GM12878 (cell line): Measurements from ENCODE around the gene ZDHHC14. TPM values are rescaled to one million over a fixed set of nuclear protein-coding genes. Genes with fewer than 3 reads are reported as not detected.

Source experiments
- ATAC-seq: fragments of 200-7000 bp; cut with Tn5 transposase; 3 replicates; pipeline ENCODE4 v1.9.1; 2020; ENCODE audit warnings: mild to moderate bottlenecking, moderate library complexity
- BruUV-seq: library from RNA; stranded (reverse); fragments of 400-500 nt; replicated peaks from 2 replicates; lab custom pipeline; 2021; lab: Mats Ljungman, UMichigan
- CTCF ChIA-PET: fragments of 300-600 bp; sonication (Branson Sonifier 250); formaldehyde crosslinking; extraction: SDS; loops from one replicate; lab custom pipeline; 2021; ENCODE audit warnings: inconsistent platforms; lab: Yijun Ruan, JAX
- POLR2A ChIA-PET: fragments of 350-600 bp; formaldehyde crosslinking; extraction: SDS; loops from one replicate; lab custom pipeline; 2021; ENCODE audit warnings: inconsistent platforms; lab: Charles Lee
- RAD21 ChIA-PET: fragments of 300-600 bp; sonication (Branson Sonifier 250); formaldehyde crosslinking; loops from one replicate; lab custom pipeline; 2023; ENCODE audit warnings: antibody characterized with exemption; ENCODE audit not compliant: unreplicated experiment; lab: Charles Lee
- SMC1A ChIA-PET: fragments of 300-600 bp; sonication (Branson Sonifier 250); formaldehyde crosslinking; loops from one replicate; lab custom pipeline; 2023; ENCODE audit not compliant: unreplicated experiment, uncharacterized antibody; lab: Charles Lee
- DNase-seq: peaks from one replicate; pipeline ENCODE4 v3.0.0-alpha.2; 2011; ENCODE audit warnings: low read depth, low spot score
- FAIRE-seq: peaks from 3 replicates; lab custom pipeline; 2011; peaks lifted over from hg19 to GRCh38; lab: Jason Lieb, UNC
- H2AFZ ChIP-seq: 2 replicates; pipeline ENCODE4 v1.6.0; 2011; ENCODE audit warnings: low read depth, low read length, control low read depth; ENCODE audit not compliant: control insufficient read depth
- H3K27ac ChIP-seq: 2 replicates; pipeline ENCODE4 v1.5.1; 2011; ENCODE audit warnings: control low read depth; ENCODE audit not compliant: control insufficient read depth, insufficient read depth
- H3K27me3 ChIP-seq, 2 experiments: replicated peaks in 1 of 2; 2 replicates each; pipeline versions ENCODE4 v1.6.0 to v1.6.1; 2011; ENCODE audit warnings: low read length in 1 of 2; ENCODE audit not compliant: control insufficient read depth in 2 of 2, insufficient read depth in 2 of 2
- H3K36me3 ChIP-seq, 2 experiments: 2 replicates each; pipeline ENCODE4 v1.5.1; 2011; ENCODE audit warnings: low read length in 1 of 2; ENCODE audit not compliant: control insufficient read depth in 2 of 2, insufficient read depth in 2 of 2
- H3K4me1 ChIP-seq: 2 replicates; pipeline ENCODE4 v1.6.1; 2011; ENCODE audit warnings: mild to moderate bottlenecking, low read length, moderate library complexity, mixed read lengths; ENCODE audit not compliant: control insufficient read depth, insufficient read depth
- H3K4me2 ChIP-seq: 2 replicates; pipeline ENCODE4 v1.6.0; 2011; ENCODE audit warnings: control low read depth; ENCODE audit not compliant: control insufficient read depth, insufficient read depth
- H3K4me3 ChIP-seq: fragments of 200-600 bp; sonication (generic); 2 replicates; pipeline ENCODE4 v1.5.1; 2016
- H3K79me2 ChIP-seq: 2 replicates; pipeline ENCODE4 v1.6.0; 2011; ENCODE audit warnings: low read length; ENCODE audit not compliant: control insufficient read depth, insufficient read depth
- H3K9ac ChIP-seq: 2 replicates; pipeline ENCODE4 v1.8.0; 2011; ENCODE audit warnings: low read length, control low read depth, mixed read lengths; ENCODE audit not compliant: control insufficient read depth, insufficient read depth
- H3K9me3 ChIP-seq: replicated peaks from 3 replicates; pipeline ENCODE4 v1.5.1; 2011; ENCODE audit warnings: mild to moderate bottlenecking, low read length; ENCODE audit not compliant: control insufficient read depth, insufficient read depth
- H4K20me1 ChIP-seq: 2 replicates; pipeline ENCODE4 v1.6.0; 2011; ENCODE audit not compliant: control insufficient read depth, insufficient read depth
- ASH2L ChIP-seq: fragments of 300-600, 200-600 bp; sonication (generic); IDR thresholded peaks from 2 replicates; pipeline ENCODE4 v1.6.1; 2017; ENCODE audit warnings: low read depth, mild to moderate bottlenecking, borderline replicate concordance
- CBX5 ChIP-seq: sonication (generic); IDR thresholded peaks from 2 replicates; pipeline ENCODE4 v1.6.1; 2016; ENCODE audit warnings: low read depth, moderate library complexity, mild to moderate bottlenecking, inconsistent platforms
- NFYB ChIP-seq: IDR thresholded peaks from 2 replicates; pipeline ENCODE4 v1.6.1; 2011; ENCODE audit warnings: low read depth, mild to moderate bottlenecking, low read length, improper control_type of control experiment, moderate library complexity; ENCODE audit not compliant: insufficient read depth
- ZNF274 ChIP-seq: IDR thresholded peaks from one replicate; pipeline ENCODE4 v1.8.0; 2011; ENCODE audit not compliant: insufficient read length, insufficient read depth
- WGBS: methylation state at CpG from one replicate; pipeline ENCODE4 v1.1.6; 2016; ENCODE audit warnings: low lambda C conversion rate; ENCODE audit not compliant: insufficient replicate concordance, insufficient coverage; ENCODE audit errors: missing lambda C conversion rate; 5-methylcytosine and 5-hydroxymethylcytosine counted together
- in situ Hi-C: fragments of 300-500 bp; cut with MboI; formaldehyde crosslinking; loops from 9 replicates; pipeline ENCODE4 v1.14.3; 2018; ENCODE audit warnings: mixed read lengths
- intact Hi-C: fragments of 100-400 bp; cut with micrococcal nuclease; formaldehyde crosslinking; loops from one replicate; pipeline ENCODE4 v1.14.2; 2022; ENCODE audit not compliant: unreplicated experiment
- polyA plus RNA-seq, 11 experiments: library from polyadenylated mRNA; depleted of rRNA in 4 of 11; unstranded in 6 of 11; stranded (reverse) in 5 of 11; fragments of >200 nt; fragmentation: Nextera tagmentation in 4 of 11; fragmentation: Illumina TruSeq in 1 of 11; extraction: Ambion mirVana in 4 of 11; extraction: Trizol in 1 of 11; gene quantifications; 1 replicate in 1 of 11; 2 replicates in 10 of 11; pipeline versions ENCODE4 v1.2.1 to v1.2.3, GENCODE V29; 2011 to 2016; ENCODE audit warnings: inconsistent platforms in 2 of 11, missing spikeins in 2 of 11, low read depth in 1 of 11
- total RNA-seq, 4 experiments: library from RNA; depleted of rRNA in 3 of 4; stranded (reverse); fragments of >200 nt in 3 of 4; fragmentation: Illumina TruSeq in 1 of 4; extraction: Trizol in 1 of 4; gene quantifications; 2 replicates each; pipeline versions ENCODE4 v1.2.1 to v1.2.3, GENCODE V29; 2013 to 2021
- TF ChIP-seq, protein P1 (sequence below): fragments of 450-650 bp; formaldehyde crosslinking; IDR thresholded peaks from 2 replicates; pipeline ENCODE4 v1.4.0; 2022; ENCODE audit warnings: mild to moderate bottlenecking, moderate library complexity
- TF ChIP-seq, protein P2 (sequence below): fragments of 450-650 bp; IDR thresholded peaks from 2 replicates; pipeline ENCODE4 v1.6.1; 2018; ENCODE audit warnings: mild to moderate bottlenecking, low read depth, moderate library complexity; ENCODE audit not compliant: partially characterized antibody
- TF ChIP-seq, protein P3 (sequence below): IDR thresholded peaks from 2 replicates; pipeline ENCODE4 v1.6.1; 2012; ENCODE audit warnings: improper control_type of control experiment, low read depth, low read length; ENCODE audit not compliant: insufficient replicate concordance
- TF ChIP-seq, protein P4 (sequence below): IDR thresholded peaks from 2 replicates; pipeline ENCODE4 v1.6.1; 2012; ENCODE audit warnings: low read depth, low read length, improper control_type of control experiment
- TF ChIP-seq, protein P5 (sequence below): fragments of 450-650 bp; IDR thresholded peaks from 2 replicates; pipeline ENCODE4 v1.6.1; 2017; ENCODE audit warnings: low read depth, mild to moderate bottlenecking, moderate library complexity

The ZDHHC14 gene
- total and polyA plus RNA-seq, 10 of the 15 experiments (the other 5 are each of a cell fraction or from before 2014, with no cell fraction given), result 0.15 to 16.0 (median 0.76) TPM; not detected in 1

DNA sequence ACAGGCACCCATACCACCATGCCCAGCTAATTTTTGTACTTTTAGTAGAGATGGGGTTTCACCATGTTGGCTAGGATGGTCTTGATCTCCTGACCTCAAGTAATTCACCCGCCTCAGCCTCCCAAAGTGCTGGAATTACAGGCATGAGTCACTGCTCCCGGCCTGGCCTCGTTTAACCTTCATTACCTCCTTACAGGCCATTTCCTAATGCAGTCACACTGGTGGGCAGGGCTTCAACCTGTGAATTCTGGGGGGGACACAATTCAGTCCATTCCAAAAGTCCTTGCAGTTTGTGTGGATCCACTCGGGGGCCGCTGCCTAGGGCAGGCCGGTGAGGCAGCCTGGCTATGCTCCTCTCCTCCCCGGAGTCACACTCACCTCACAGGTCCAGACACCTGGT lies 329.6 kb downstream of the ZDHHC14 start:
- no peak overlapping the region for H2AFZ ChIP-seq
- TF ChIP-seq CBX5, result no peak
- TF ChIP-seq, protein P1, sequence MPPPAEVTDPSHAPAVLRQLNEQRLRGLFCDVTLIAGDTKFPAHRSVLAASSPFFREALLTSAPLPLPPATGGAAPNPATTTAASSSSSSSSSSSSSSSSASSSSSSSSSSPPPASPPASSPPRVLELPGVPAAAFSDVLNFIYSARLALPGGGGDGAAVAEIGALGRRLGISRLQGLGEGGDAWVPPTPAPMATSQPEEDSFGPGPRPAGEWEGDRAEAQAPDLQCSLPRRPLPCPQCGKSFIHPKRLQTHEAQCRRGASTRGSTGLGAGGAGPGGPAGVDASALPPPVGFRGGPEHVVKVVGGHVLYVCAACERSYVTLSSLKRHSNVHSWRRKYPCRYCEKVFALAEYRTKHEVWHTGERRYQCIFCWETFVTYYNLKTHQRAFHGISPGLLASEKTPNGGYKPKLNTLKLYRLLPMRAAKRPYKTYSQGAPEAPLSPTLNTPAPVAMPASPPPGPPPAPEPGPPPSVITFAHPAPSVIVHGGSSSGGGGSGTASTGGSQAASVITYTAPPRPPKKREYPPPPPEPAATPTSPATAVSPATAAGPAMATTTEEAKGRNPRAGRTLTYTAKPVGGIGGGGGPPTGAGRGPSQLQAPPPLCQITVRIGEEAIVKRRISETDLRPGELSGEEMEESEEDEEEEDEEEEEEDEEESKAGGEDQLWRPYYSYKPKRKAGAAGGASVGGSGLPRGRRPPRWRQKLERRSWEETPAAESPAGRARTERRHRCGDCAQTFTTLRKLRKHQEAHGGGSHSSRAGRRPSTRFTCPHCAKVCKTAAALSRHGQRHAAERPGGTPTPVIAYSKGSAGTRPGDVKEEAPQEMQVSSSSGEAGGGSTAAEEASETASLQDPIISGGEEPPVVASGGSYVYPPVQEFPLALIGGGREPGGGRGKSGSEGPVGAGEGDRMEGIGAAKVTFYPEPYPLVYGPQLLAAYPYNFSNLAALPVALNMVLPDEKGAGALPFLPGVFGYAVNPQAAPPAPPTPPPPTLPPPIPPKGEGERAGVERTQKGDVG, result no peak
- TF ChIP-seq, protein P2, sequence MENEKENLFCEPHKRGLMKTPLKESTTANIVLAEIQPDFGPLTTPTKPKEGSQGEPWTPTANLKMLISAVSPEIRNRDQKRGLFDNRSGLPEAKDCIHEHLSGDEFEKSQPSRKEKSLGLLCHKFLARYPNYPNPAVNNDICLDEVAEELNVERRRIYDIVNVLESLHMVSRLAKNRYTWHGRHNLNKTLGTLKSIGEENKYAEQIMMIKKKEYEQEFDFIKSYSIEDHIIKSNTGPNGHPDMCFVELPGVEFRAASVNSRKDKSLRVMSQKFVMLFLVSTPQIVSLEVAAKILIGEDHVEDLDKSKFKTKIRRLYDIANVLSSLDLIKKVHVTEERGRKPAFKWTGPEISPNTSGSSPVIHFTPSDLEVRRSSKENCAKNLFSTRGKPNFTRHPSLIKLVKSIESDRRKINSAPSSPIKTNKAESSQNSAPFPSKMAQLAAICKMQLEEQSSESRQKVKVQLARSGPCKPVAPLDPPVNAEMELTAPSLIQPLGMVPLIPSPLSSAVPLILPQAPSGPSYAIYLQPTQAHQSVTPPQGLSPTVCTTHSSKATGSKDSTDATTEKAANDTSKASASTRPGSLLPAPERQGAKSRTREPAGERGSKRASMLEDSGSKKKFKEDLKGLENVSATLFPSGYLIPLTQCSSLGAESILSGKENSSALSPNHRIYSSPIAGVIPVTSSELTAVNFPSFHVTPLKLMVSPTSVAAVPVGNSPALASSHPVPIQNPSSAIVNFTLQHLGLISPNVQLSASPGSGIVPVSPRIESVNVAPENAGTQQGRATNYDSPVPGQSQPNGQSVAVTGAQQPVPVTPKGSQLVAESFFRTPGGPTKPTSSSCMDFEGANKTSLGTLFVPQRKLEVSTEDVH, result no peak
- no peak for TF ChIP-seq NFYB
- no peak for TF ChIP-seq ASH2L
- TF ChIP-seq, protein P3, sequence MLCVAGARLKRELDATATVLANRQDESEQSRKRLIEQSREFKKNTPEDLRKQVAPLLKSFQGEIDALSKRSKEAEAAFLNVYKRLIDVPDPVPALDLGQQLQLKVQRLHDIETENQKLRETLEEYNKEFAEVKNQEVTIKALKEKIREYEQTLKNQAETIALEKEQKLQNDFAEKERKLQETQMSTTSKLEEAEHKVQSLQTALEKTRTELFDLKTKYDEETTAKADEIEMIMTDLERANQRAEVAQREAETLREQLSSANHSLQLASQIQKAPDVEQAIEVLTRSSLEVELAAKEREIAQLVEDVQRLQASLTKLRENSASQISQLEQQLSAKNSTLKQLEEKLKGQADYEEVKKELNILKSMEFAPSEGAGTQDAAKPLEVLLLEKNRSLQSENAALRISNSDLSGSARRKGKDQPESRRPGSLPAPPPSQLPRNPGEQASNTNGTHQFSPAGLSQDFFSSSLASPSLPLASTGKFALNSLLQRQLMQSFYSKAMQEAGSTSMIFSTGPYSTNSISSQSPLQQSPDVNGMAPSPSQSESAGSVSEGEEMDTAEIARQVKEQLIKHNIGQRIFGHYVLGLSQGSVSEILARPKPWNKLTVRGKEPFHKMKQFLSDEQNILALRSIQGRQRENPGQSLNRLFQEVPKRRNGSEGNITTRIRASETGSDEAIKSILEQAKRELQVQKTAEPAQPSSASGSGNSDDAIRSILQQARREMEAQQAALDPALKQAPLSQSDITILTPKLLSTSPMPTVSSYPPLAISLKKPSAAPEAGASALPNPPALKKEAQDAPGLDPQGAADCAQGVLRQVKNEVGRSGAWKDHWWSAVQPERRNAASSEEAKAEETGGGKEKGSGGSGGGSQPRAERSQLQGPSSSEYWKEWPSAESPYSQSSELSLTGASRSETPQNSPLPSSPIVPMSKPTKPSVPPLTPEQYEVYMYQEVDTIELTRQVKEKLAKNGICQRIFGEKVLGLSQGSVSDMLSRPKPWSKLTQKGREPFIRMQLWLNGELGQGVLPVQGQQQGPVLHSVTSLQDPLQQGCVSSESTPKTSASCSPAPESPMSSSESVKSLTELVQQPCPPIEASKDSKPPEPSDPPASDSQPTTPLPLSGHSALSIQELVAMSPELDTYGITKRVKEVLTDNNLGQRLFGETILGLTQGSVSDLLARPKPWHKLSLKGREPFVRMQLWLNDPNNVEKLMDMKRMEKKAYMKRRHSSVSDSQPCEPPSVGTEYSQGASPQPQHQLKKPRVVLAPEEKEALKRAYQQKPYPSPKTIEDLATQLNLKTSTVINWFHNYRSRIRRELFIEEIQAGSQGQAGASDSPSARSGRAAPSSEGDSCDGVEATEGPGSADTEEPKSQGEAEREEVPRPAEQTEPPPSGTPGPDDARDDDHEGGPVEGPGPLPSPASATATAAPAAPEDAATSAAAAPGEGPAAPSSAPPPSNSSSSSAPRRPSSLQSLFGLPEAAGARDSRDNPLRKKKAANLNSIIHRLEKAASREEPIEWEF, result no peak
- TF ChIP-seq, protein P4, sequence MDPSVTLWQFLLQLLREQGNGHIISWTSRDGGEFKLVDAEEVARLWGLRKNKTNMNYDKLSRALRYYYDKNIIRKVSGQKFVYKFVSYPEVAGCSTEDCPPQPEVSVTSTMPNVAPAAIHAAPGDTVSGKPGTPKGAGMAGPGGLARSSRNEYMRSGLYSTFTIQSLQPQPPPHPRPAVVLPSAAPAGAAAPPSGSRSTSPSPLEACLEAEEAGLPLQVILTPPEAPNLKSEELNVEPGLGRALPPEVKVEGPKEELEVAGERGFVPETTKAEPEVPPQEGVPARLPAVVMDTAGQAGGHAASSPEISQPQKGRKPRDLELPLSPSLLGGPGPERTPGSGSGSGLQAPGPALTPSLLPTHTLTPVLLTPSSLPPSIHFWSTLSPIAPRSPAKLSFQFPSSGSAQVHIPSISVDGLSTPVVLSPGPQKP, result no peak
- TF ChIP-seq, protein P5, sequence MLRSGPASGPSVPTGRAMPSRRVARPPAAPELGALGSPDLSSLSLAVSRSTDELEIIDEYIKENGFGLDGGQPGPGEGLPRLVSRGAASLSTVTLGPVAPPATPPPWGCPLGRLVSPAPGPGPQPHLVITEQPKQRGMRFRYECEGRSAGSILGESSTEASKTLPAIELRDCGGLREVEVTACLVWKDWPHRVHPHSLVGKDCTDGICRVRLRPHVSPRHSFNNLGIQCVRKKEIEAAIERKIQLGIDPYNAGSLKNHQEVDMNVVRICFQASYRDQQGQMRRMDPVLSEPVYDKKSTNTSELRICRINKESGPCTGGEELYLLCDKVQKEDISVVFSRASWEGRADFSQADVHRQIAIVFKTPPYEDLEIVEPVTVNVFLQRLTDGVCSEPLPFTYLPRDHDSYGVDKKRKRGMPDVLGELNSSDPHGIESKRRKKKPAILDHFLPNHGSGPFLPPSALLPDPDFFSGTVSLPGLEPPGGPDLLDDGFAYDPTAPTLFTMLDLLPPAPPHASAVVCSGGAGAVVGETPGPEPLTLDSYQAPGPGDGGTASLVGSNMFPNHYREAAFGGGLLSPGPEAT, result no peak
- no peak for TF ChIP-seq ZNF274

More for the DNA sequence above, 329.6 kb downstream of the ZDHHC14 start:
- H3K79me2 ChIP-seq, result no peaks in the 10 kb centered on the region
- no peak for ATAC-seq
- no peak for DNase-seq
- SMC1A ChIA-PET, result no interaction called here
- WGBS, result 71% methylated on average over 7 of the region's 7 CpGs
- BruUV-seq, result no TSS peak
- H3K9me3 ChIP-seq, result no peaks in the 10 kb centered on the region
- H3K9ac ChIP-seq, result no peak overlapping the region
- H3K4me1 ChIP-seq, result no peaks in the 10 kb centered on the region
- intact Hi-C loops (no loop called here), in situ Hi-C loops (no loop called here)
- no peak overlapping the region for H3K4me3 ChIP-seq
- no peak overlapping the region for H3K27ac ChIP-seq
- no peaks in the 10 kb centered on the region for H3K36me3 ChIP-seq
- H3K4me2 ChIP-seq, result no peak overlapping the region
- CTCF ChIA-PET, result no interaction called here
- FAIRE-seq, result no peak
- H4K20me1 ChIP-seq, result no peaks in the 10 kb centered on the region; the same call in 1 of the 2 replicates
- RAD21 ChIA-PET, result no interaction called here
- H3K27me3 ChIP-seq, result no peaks in the 10 kb centered on the region; a peak in 3 of 4 replicates
- POLR2A ChIA-PET, result no interaction called here
